Activated CD4-positive, alpha-beta T cell treated with anti-CD3 and anti-CD28 coated beads, Interleukin-2, amount 50 U/mL, for 48 hours (primary cell): Measurements from ENCODE around the gene LEFTY1.

Experiments
- DNase-seq, 2 experiments: peaks; one replicate each; pipeline ENCODE4 v3.0.0-alpha.2; 2020

LEFTY1 gene

GRCh38 chr1:225868631-225869330 is 20.2 kb downstream of the LEFTY1 start:
- no peak for DNase-seq

DNA sequence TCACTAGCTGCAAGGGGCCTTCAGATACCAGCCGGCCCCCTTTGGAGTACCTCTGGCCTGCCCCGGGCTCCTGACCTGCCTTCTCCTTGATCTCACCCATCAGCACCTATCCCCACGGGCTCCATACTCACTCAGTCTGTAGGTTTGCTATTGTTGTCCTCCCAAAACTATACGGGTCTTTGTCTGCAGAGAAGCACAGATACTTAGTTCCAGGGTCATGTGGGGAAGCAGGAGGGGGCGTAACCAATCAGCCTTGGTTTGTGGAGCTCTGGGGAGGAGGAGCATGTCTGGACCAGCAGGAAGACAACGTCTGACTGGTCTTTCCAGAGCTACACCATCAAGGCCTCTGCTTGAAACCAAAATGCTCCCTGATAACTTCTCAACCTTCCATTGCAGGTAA is 22.0 kb downstream of the LEFTY1 start:
- DNase-seq, result no peak

GRCh38 chr1:225866061-225866837 is 22.7 kb downstream of the LEFTY1 start:
- DNase-seq, result peak; percentile 66 to 80

DNA sequence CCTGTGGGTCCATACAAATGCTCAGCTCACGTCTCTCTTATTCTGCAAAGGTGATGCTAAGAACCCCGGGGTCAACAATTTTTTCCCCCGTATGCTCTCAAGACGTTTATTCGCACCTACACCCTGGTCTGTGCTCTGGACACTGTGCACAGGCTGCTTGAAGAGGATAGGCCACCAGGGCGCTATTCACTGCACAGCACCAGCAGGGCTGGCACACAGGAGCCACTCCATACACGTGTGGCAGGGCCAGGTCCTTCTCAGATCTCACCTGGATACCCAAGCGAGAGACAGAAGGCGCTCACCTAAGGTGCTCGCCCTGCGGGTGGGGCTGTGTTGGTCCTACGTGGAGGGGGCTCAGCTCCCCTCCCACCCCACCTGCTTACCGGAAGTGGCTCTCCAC is 23.4 kb downstream of the LEFTY1 start:
- no peak for DNase-seq

DNA sequence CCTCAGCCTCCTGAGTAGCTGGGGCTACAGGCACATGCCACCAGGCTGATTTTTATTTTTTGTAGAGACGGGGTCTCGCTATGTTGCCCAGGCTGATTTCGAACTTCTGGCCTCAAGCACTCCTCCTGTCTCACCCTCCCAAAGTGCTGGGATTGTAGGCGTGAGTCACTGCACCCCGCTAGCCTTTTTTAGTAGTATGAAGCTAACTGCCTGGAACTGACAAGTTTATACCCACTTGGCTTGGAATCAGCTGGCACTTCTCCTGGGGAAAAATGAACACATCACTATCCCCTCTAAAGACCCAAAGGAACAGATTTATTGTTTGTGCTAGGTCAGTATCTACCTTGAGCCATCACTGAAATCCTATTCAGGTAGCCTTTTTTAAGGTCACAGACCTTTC is 25.8 kb downstream of the LEFTY1 start:
- no peak for DNase-seq

DNA sequence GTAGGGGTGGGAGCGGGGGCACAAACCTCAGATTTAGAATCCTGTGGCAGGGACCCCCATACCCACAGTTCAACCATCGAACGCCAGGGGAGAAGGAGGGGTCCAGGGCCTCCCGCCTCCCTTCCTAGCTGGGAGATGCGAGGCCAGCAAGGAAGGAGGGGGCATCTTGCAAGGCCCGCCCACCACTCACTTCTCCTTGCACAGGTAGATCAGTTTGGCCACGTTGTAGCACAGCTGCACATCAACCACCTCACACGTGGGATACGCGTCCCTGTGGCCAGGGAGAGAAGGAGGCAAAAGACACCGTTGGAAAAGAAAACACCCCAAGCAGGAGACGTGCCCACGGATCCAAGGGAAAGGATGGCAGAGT is 26.4 kb downstream of the LEFTY1 start:
- no peak for DNase-seq

DNA sequence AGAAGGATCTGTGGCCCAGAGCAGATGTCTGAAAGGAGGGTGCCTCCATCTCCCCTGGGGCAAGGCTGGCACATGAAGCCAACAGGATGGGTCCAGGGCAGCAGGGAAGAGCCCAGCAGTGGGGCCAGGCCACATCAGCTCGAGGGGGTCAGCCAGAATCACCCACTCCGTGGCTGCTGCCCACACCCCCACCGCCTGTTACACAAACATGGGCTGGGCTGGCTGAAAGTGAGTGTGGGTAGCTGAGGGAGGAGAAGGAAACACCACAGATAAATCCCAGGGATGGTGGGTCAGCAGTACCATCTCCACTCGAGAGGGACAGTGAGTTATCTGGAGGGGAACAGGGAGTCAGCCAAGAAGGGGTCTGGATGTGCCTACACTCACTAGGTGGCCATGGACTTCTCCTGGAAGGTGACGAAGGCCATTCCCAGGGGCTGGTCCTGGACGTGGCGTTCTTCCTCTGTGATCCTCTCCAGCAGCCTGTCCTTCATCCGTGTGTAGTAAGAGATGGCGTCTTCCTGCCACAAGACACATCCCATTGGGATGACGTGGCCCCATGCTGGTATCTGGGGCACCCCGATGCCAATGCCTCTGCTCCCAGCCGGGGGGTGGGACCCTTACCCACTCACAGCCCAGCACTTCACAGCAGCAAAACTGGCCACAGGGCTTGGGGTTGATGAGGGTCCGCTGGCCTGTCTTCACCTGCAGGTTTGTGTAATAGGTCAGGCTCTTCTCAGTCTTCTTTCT is 26.9 kb downstream of the LEFTY1 start:
- no peak for DNase-seq

GRCh38 chr1:225860876-225861441 is 28.0 kb downstream of the LEFTY1 start:
- DNase-seq, result no peak

DNA sequence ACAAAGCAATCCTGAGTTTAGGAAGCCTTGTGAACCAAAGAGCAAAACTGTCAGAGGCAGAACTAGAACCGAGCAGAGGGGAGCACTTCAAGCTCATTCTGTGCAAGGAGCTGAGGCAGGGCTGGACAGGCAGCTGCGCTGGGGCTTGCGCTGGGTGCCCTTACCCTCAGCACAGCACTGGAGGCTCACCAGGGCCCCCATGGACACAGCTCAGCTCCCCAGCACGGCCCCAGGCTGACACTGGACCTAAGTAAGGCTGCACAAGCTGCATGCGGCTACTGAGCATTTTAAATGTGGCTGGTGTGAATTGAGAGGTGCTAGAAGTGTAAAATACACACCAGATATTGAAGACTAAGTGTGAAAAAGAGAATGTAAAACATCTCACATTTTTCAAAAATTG is 28.8 kb downstream of the LEFTY1 start:
- DNase-seq, result no peak

- no peak for DNase-seq
These were observed 29.8 kb downstream of the LEFTY1 start for GRCh38 chr1:225859151-225859550.

DNA sequence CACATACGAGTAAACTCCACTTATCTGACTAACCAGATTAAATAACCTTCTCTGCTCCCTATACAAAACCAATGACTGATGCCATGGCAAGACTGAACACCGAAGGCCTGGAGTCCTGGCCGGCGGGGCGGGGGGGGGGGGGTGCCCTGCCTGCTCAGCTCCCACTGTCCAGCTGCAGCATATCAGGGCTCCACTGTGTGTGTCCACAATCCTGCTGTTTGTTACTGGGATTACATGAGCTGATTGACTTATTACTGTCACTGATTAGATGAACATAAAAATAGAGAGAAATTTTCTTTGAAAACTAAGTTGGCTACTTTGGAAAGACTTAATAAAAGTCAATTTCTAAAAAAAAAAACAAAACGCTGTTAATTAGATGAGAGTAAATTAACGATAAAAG is 31.7 kb downstream of the LEFTY1 start:
- no peak for DNase-seq

DNA sequence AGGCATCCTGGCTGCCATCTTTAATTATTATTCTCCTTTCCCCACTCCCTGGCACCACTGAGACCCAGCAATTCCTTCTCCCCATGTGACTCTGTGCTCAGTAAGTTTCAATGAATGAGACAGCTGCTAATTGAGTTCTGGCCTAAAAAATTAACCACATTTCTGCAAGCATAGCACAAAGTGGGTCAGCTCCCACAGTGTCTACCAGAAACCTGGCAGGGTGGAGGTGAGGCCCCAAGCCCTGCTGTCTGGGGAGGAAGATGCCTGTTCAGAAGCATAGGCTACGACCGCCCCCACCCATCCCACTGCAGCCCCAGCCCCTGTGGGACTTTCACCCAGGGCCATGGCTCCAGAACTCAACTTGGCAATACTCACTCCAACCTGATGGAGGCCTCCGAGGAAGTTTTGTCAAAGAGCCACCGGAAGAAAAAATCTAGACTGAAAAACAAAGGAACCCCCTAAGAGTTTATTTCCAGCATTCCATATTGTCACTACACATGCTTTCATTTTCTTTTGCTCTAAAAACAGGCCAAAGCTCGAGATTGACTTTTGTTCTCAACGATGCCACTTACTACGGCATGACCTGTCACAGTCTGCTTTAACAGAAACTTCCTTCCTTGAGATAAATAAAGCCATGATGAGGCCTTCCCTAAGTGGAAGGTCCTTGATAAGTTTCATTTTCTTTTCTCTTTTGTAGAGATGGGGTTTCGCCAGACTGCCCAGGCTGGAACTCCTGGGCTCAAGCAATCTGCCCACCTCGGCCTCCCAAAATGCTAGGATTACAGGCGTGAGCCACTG is 33.2 kb downstream of the LEFTY1 start:
- no peak for DNase-seq

- no peak for DNase-seq
These were observed 35.5 kb downstream of the LEFTY1 start for GRCh38 chr1:225853441-225853840.

- no peak for DNase-seq
These were observed 36.4 kb downstream of the LEFTY1 start for GRCh38 chr1:225852413-225853124.

DNA sequence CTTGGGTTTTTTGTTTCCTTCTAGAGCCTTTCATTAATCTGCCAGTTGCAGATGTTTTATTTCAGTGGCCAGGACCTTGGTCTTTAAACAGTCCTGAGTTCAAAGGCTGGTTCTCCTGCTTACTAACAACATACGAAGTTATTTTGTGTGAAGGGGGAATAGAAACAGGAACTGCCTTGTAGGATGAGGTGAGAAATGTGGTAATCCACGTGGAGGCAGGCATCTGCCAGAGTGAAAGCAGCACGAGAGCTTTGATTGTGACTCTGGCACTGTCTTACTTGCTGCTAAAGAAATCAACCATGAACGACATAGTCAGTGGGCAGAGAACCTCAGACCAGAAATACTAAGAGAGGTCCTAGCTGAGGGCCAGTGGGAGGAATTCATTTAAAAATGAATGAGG is 37.1 kb downstream of the LEFTY1 start:
- no peak for DNase-seq

DNA sequence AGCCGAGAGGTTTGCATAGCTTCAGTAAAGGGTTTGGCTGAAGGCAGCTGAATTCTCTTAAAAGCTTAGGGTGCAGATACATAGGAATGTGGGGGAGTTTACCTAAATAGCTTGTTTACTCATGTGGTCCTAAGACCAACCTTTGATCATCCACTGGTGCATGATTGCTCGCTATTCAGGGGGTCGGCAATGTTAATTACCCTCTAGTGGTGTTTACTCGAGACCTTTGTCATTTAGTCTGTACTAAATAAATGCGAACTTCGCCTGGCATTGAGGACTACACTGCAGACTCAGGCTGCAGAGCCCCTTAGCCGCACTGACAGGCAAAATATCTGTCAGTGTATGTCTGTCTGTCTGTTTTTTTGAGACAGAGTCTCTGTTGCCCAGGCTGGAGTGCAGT is 38.6 kb downstream of the LEFTY1 start:
- DNase-seq, result no peak

DNA sequence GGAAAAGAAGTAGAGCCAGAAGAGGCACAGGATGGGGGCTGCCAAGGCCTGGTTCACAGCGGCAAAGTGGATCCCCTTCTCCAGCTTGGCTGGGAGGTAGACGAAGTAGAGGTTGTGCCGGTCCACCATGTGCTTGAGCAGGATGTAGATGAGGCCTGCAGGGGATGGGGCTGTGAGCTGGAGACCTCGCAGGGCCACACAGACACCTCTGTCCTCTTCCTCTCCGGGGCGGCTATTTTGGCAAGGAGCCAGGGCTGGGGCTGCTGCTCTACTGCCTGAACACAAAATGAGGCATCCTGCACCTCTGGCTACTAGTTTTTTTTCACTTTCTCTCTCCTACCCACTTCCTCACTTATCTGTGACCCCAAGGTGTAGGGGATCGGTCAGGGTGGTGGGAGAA is 39.0 kb downstream of the LEFTY1 start:
- DNase-seq, result no peak

DNA sequence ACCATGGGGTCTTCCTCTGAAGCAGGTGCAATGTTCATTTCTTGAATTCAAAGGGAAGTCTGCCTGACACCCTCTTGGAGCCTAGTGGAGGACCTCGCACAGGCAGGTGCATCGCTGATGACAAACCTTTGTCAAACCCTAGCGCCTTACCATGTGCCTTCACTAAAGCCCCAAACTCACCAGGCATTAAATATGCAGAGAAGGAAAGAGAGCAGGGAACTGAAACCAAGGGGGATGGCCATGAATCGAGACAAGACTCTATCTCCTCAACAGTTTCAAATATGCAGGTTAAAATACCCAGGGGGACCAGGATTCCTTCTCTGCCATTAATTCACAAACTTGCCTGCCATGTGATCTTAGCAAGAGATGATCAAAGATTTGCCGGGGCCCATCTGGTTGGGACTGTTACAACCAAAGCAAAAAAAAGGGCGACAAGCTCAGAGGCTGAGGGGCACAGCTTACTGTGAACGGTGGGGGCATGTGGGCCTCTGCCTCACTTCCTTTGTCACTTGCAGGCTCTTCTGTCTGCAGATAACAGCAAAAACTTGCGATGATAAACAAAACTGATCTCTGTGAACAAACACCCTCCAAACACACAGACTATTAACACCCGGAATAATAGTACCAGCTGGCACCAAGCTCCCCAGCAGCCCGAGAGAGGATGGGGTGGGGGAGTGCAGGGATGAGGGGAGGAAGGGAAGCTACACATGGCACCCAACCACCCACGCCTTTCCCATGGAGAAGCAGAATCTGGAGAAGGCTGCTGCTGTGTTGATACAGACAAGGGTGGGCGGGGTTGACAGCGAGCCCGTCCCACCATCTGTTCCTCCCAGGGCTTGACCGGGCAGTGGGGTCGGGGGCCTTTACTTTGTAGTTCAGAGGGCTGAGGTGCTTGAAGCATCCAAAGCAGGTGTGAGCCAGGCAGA is 40.7 kb downstream of the LEFTY1 start:
- no peak for DNase-seq

DNA sequence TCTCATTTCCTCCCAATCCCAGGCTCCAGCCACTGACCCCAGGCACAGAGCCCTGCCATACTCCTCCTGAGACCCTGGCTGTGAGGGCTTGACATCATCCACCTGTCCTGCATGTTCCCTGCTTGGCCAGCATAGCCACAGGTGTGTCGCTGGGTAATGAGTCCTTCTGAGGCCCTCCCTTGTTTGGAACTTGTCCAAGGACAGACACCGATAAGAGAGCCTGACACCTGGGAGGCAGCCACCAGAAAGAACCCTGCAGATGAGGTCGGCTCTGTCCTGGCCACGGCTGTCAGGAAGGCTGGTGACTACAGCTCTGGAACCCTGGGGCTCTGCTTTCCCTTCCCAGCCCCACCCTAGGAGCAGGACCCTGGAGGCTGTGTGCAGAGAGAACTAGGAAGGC is 41.3 kb downstream of the LEFTY1 start:
- no peak for DNase-seq

DNA sequence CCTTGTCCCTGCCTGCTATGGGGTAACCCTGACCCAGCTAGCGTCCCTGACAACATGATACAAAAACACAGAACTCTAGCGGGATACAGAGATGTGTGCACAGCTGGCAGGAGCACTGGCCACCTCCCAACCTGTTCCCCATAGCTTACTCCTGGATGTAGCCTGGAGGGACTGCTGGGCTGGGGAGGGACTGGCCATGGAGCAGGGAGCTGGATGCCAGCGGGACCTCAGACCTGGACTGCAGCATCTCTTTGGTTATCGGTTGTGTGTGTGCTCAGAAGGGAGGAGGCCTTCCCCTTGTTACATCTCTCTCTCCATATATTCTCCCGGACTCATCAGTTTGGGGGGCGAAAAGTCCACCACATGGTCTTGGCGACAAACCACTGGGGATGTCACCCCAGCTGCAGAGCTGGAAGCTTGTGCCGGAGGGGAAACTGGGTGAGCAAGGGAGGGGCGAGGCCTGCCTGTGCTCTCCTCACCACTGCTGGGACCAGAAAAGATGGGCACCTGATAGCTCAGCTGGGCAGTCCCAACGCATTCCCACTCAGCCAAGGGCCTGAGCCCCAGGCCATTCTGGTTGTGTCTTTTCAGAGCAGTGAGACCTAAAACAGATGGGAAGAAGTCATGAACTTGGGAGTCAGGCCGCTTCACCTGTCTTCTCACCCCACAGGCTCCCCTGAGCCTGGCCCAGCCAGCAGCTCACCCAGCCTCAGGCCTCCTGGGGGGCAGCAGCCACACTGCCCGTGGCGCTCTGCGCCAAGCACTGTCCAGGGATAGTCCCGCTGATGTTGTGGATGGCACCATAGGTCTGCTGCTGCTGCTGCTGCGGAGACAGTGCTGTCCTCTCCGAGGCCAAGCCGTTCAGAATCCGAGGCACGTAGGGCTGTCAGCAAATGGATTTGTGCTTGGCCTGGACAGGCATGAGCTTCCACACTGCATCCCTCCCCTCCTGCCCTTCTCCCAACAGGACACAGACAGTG is 42.3 kb downstream of the LEFTY1 start:
- no peak for DNase-seq
